ENCODE data around the gene MSL3B.

MSL3B gene

DNA sequence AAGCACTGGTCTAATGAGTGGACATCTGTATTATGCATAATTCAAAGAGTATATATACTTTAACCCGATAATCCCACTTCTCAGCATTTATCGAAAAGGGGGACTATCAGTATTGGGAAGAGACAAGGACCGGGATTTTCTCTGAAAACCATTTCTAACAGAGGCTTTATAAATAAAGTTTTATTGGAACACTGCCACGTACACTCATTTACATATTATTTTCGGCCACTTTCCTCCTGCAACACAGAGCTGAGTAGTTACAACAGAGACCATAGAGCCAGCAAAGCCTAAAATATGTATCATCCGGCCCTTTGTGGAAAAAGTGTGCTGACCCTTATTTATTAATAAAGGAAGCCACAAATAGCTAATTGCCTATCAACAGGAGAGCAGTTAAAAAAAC lies 17.0 kb downstream of the MSL3B start:
- H3K79me1 ChIP-seq (ENCODE audit: low read depth, low read length): peaks cover 12% of the 10 kb centered on the region
- H3K4me2 ChIP-seq (ENCODE audit: insufficient read depth, low read length, poor library complexity, severe bottlenecking): no peak overlapping the region
- H3K18ac ChIP-seq (ENCODE audit: low read length): no peak overlapping the region
- H3K9me3 ChIP-seq (replicated peaks in 1 of 2; ENCODE audit: control insufficient read depth in 2 of 2, insufficient read depth in 1 of 2, low read depth in 1 of 2, low read length in 2 of 2): no peaks in the 10 kb centered on the region
- H2AK5ac ChIP-seq (ENCODE audit: low read depth, low read length): no peak overlapping the region
- no peak overlapping the region for H4K91ac ChIP-seq (ENCODE audit: low read depth, low read length, poor library complexity)
- no CpG with 5 or more reads among the region's 6 CpGs for WGBS, 2 donors (ENCODE audit: extremely low coverage in 2 of 2, insufficient read length in 2 of 2, insufficient replicate concordance in 1 of 2)
- no peak overlapping the region for H2BK120ac ChIP-seq (ENCODE audit: low read depth, low read length)
- H2BK5ac ChIP-seq (ENCODE audit: low read length): no peak overlapping the region
- no peak overlapping the region for H3K14ac ChIP-seq (ENCODE audit: low read length)
- H2BK12ac ChIP-seq (ENCODE audit: low read length): no peak overlapping the region
- H3K9ac ChIP-seq (ENCODE audit: low read depth, low read length, poor library complexity): no peak overlapping the region
- H3K4me1 ChIP-seq (ENCODE audit: control insufficient read depth in 2 of 2, insufficient read depth in 1 of 2, low read depth in 1 of 2, low read length in 2 of 2): peaks cover 5 to 14% of the 10 kb centered on the region in 2 donors
- H2AFZ ChIP-seq (ENCODE audit: low read length): no peak overlapping the region
- no peak overlapping the region for H4K8ac ChIP-seq (ENCODE audit: low read depth, low read length)
- no peak overlapping the region for H3K4ac ChIP-seq (ENCODE audit: low read length)
- H2BK15ac ChIP-seq (ENCODE audit: low read length): no peak overlapping the region
- H3K27ac ChIP-seq (replicated peaks; ENCODE audit: low read length): no peak overlapping the region
- no peak overlapping the region for H3K4me3 ChIP-seq (ENCODE audit: low read length in 2 of 2)
- peaks cover 50 to 72% of the 10 kb centered on the region in 2 donors for H3K36me3 ChIP-seq (replicated peaks in 1 of 2; ENCODE audit: control insufficient read depth in 2 of 2, insufficient read depth in 2 of 2, low read length in 2 of 2)
- no peaks in the 10 kb centered on the region for H3K27me3 ChIP-seq (ENCODE audit: control insufficient read depth in 3 of 3, insufficient read depth in 3 of 3, low read depth in 1 of 3, low read length in 3 of 3)
- no peak for DNase-seq (ENCODE audit: low spot score)
- no peak overlapping the region for H3K23ac ChIP-seq (ENCODE audit: low read depth, low read length, poor library complexity)

GRCh38 chr2:233850745-233851144 lies 17.4 kb downstream of the MSL3B start:
- Histone ChIP-seq H3K18ac (ENCODE audit: low read length) (no peak overlapping the region), H3K4me3 (ENCODE audit: low read length in 2 of 2) (peak overlapping the region in 1 of 2 donors; percentile 13), H3K27me3 (ENCODE audit: control insufficient read depth in 3 of 3, insufficient read depth in 3 of 3, low read depth in 1 of 3, low read length in 3 of 3) (no peaks in the 10 kb centered on the region), H2AK5ac (ENCODE audit: low read depth, low read length) (no peak overlapping the region), H3K36me3 (replicated peaks in 1 of 2; ENCODE audit: control insufficient read depth in 2 of 2, insufficient read depth in 2 of 2, low read length in 2 of 2) (peaks cover 50 to 76% of the 10 kb centered on the region in 2 donors), H3K9ac (ENCODE audit: low read depth, low read length, poor library complexity) (no peak overlapping the region), H3K9me3 (replicated peaks in 1 of 2; ENCODE audit: control insufficient read depth in 2 of 2, insufficient read depth in 1 of 2, low read depth in 1 of 2, low read length in 2 of 2) (no peaks in the 10 kb centered on the region), H3K4ac (ENCODE audit: low read length) (no peak overlapping the region), H3K4me2 (ENCODE audit: insufficient read depth, low read length, poor library complexity, severe bottlenecking) (no peak overlapping the region), H3K23ac (ENCODE audit: low read depth, low read length, poor library complexity) (no peak overlapping the region), H3K79me1 (ENCODE audit: low read depth, low read length) (peaks cover 12% of the 10 kb centered on the region), H2BK120ac (ENCODE audit: low read depth, low read length) (no peak overlapping the region), H2BK12ac (ENCODE audit: low read length) (no peak overlapping the region), H4K91ac (ENCODE audit: low read depth, low read length, poor library complexity) (no peak overlapping the region), H2BK5ac (ENCODE audit: low read length) (no peak overlapping the region), H4K8ac (ENCODE audit: low read depth, low read length) (no peak overlapping the region), H2BK15ac (ENCODE audit: low read length) (no peak overlapping the region), H2AFZ (ENCODE audit: low read length) (no peak overlapping the region), H3K27ac (replicated peaks; ENCODE audit: low read length) (no peak overlapping the region), H3K14ac (ENCODE audit: low read length) (no peak overlapping the region), H3K4me1 (ENCODE audit: control insufficient read depth in 2 of 2, insufficient read depth in 1 of 2, low read depth in 1 of 2, low read length in 2 of 2) (peaks cover 5 to 14% of the 10 kb centered on the region in 2 donors)
- no CpG with 5 or more reads among the region's 7 CpGs for WGBS, 2 donors (ENCODE audit: extremely low coverage in 2 of 2, insufficient read length in 2 of 2, insufficient replicate concordance in 1 of 2)
- DNase-seq (ENCODE audit: low spot score): no peak

GRCh38 chr2:233849607-233850271 lies 18.4 kb downstream of the MSL3B start:
- Histone ChIP-seq H2AK5ac (ENCODE audit: low read depth, low read length) (no peak overlapping the region), H3K14ac (ENCODE audit: low read length) (no peak overlapping the region), H2BK12ac (ENCODE audit: low read length) (no peak overlapping the region), H2AFZ (ENCODE audit: low read length) (no peak overlapping the region), H4K91ac (ENCODE audit: low read depth, low read length, poor library complexity) (no peak overlapping the region), H3K4me3 (ENCODE audit: low read length in 2 of 2) (no peak overlapping the region), H3K23ac (ENCODE audit: low read depth, low read length, poor library complexity) (no peak overlapping the region), H2BK120ac (ENCODE audit: low read depth, low read length) (no peak overlapping the region), H3K4me2 (ENCODE audit: insufficient read depth, low read length, poor library complexity, severe bottlenecking) (no peak overlapping the region), H3K9ac (ENCODE audit: low read depth, low read length, poor library complexity) (no peak overlapping the region), H2BK5ac (ENCODE audit: low read length) (no peak overlapping the region), H3K4me1 (ENCODE audit: control insufficient read depth in 2 of 2, insufficient read depth in 1 of 2, low read depth in 1 of 2, low read length in 2 of 2) (peaks cover 2 to 14% of the 10 kb centered on the region in 2 donors), H3K27me3 (ENCODE audit: control insufficient read depth in 3 of 3, insufficient read depth in 3 of 3, low read depth in 1 of 3, low read length in 3 of 3) (no peaks in the 10 kb centered on the region), H3K9me3 (replicated peaks in 1 of 2; ENCODE audit: control insufficient read depth in 2 of 2, insufficient read depth in 1 of 2, low read depth in 1 of 2, low read length in 2 of 2) (no peaks in the 10 kb centered on the region), H3K27ac (replicated peaks; ENCODE audit: low read length) (no peak overlapping the region), H3K36me3 (replicated peaks in 1 of 2; ENCODE audit: control insufficient read depth in 2 of 2, insufficient read depth in 2 of 2, low read length in 2 of 2) (peaks cover 54 to 86% of the 10 kb centered on the region in 2 donors), H4K8ac (ENCODE audit: low read depth, low read length) (no peak overlapping the region), H3K4ac (ENCODE audit: low read length) (no peak overlapping the region), H3K18ac (ENCODE audit: low read length) (no peak overlapping the region), H3K79me1 (ENCODE audit: low read depth, low read length) (peaks cover 12% of the 10 kb centered on the region), H2BK15ac (ENCODE audit: low read length) (no peak overlapping the region)
- no peak for DNase-seq (ENCODE audit: low spot score)
- no CpG with 5 or more reads among the region's 13 CpGs for WGBS, 2 donors (ENCODE audit: extremely low coverage in 2 of 2, insufficient read length in 2 of 2, insufficient replicate concordance in 1 of 2)

GRCh38 chr2:233848276-233848675 lies 19.9 kb downstream of the MSL3B start:
- Histone ChIP-seq H3K9ac (ENCODE audit: low read depth, low read length, poor library complexity) (peak overlapping the region; percentile 2), H3K36me3 (replicated peaks in 1 of 2; ENCODE audit: control insufficient read depth in 2 of 2, insufficient read depth in 2 of 2, low read length in 2 of 2) (peaks cover 69 to 99% of the 10 kb centered on the region in 2 donors), H3K9me3 (replicated peaks in 1 of 2; ENCODE audit: control insufficient read depth in 2 of 2, insufficient read depth in 1 of 2, low read depth in 1 of 2, low read length in 2 of 2) (no peaks in the 10 kb centered on the region), H4K91ac (ENCODE audit: low read depth, low read length, poor library complexity) (no peak overlapping the region), H2BK5ac (ENCODE audit: low read length) (no peak overlapping the region), H3K4me3 (ENCODE audit: low read length in 2 of 2) (no peak overlapping the region), H3K79me1 (ENCODE audit: low read depth, low read length) (peaks cover 12% of the 10 kb centered on the region), H2AK5ac (ENCODE audit: low read depth, low read length) (no peak overlapping the region), H3K14ac (ENCODE audit: low read length) (no peak overlapping the region), H4K8ac (ENCODE audit: low read depth, low read length) (no peak overlapping the region), H3K4me2 (ENCODE audit: insufficient read depth, low read length, poor library complexity, severe bottlenecking) (no peak overlapping the region), H2BK15ac (ENCODE audit: low read length) (no peak overlapping the region), H3K27ac (replicated peaks; ENCODE audit: low read length) (no peak overlapping the region), H2BK120ac (ENCODE audit: low read depth, low read length) (peak overlapping the region; percentile 1), H3K27me3 (ENCODE audit: control insufficient read depth in 3 of 3, insufficient read depth in 3 of 3, low read depth in 1 of 3, low read length in 3 of 3) (no peaks in the 10 kb centered on the region), H2AFZ (ENCODE audit: low read length) (no peak overlapping the region), H3K4me1 (ENCODE audit: control insufficient read depth in 2 of 2, insufficient read depth in 1 of 2, low read depth in 1 of 2, low read length in 2 of 2) (peaks cover 2 to 13% of the 10 kb centered on the region in 2 donors), H2BK12ac (ENCODE audit: low read length) (no peak overlapping the region), H3K18ac (ENCODE audit: low read length) (no peak overlapping the region), H3K23ac (ENCODE audit: low read depth, low read length, poor library complexity) (no peak overlapping the region), H3K4ac (ENCODE audit: low read length) (no peak overlapping the region)
- WGBS, 2 donors (ENCODE audit: extremely low coverage in 2 of 2, insufficient read length in 2 of 2, insufficient replicate concordance in 1 of 2): no CpG with 5 or more reads among the region's 13 CpGs
- no peak for DNase-seq (ENCODE audit: low spot score)
